Right lobe of liver (tissue), 6 donors: Measurements from ENCODE around the gene CYFIP1. TPM values are rescaled to one million over a fixed set of nuclear protein-coding genes. Genes with fewer than 3 reads are reported as not detected.

Source experiments
- ATAC-seq, 4 donors: fragments of 200-7000 bp; cut with Tn5 transposase; one replicate each; pipeline ENCODE4 v1.9.1; 2020; ENCODE audit warnings: mild to moderate bottlenecking in 4 of 4, moderate library complexity in 4 of 4
- DNase-seq, 3 donors: peaks; one replicate each; pipeline ENCODE4 v3.0.0-alpha.2; 2020
- H3K27ac ChIP-seq, 3 donors: fragments of 200-600 bp; one replicate each; pipeline ENCODE4 v1.8.0; 2022
- H3K27me3 ChIP-seq, 2 donors: fragments of 200-600 bp; one replicate each; pipeline ENCODE4 v1.8.0; 2022
- H3K36me3 ChIP-seq, 4 donors: fragments of 200-600 bp; sonication (generic) in 1 of 4; one replicate each; pipeline versions ENCODE4 v1.5.1 to v1.8.0; 2017 to 2022; ENCODE audit warnings: control low read depth in 1 of 4
- H3K4me1 ChIP-seq, 4 donors: fragments of 200-600 bp; sonication (generic) in 1 of 4; one replicate each; pipeline versions ENCODE4 v1.5.1 to v1.8.0; 2017 to 2022; ENCODE audit warnings: control low read depth in 1 of 4
- H3K4me3 ChIP-seq, 3 donors: fragments of 200-600 bp; one replicate each; pipeline ENCODE4 v1.8.0; 2022
- H3K9me3 ChIP-seq, 4 donors: fragments of 200-600 bp; sonication (generic) in 1 of 4; one replicate each; pipeline versions ENCODE4 v1.5.1 to v1.8.0; 2017 to 2022; ENCODE audit warnings: control low read depth in 1 of 4
- POLR2A ChIP-seq: fragments of 450-650 bp; IDR thresholded peaks from one replicate; pipeline ENCODE4 v1.6.1; 2017; ENCODE audit warnings: antibody characterized with exemption, mild to moderate bottlenecking
- WGBS: methylation state at CpG from one replicate; pipeline ENCODE4 v1.1.6; 2018; ENCODE audit warnings: low coverage, low lambda C conversion rate; ENCODE audit not compliant: insufficient coverage; ENCODE audit errors: missing lambda C conversion rate; 5-methylcytosine and 5-hydroxymethylcytosine counted together
- intact Hi-C, 2 donors: fragments of 100-400 bp; cut with DNase I; formaldehyde crosslinking; loops; one replicate each; pipeline versions ENCODE4 v1.11.2 to v1.14.1; 2022
- total RNA-seq, 6 experiments: library from RNA; depleted of rRNA in 2 of 6; stranded (reverse); fragments of >200 nt in 2 of 6; fragmentation: NEBNext Ultra II Directional in 3 of 6; extraction: Animal tissue kit (Norgen Biotek cat#: 25700) in 3 of 6; gene quantifications; one replicate each; pipeline versions ENCODE4 v1.1.0 to v1.2.4, GENCODE V29; 2016 to 2023
- TF ChIP-seq, protein P1 (sequence below), 4 donors: fragments of 200-600 bp in 3 of 4; fragments of 450-650 bp in 1 of 4; IDR thresholded peaks; one replicate each; pipeline versions ENCODE4 v1.5.1 to v1.8.0; 2016 to 2022; ENCODE audit warnings: antibody characterized with exemption in 4 of 4, mild to moderate bottlenecking in 2 of 4
- donor health status: DM: no; HTN: yes; CAD: no.
- donor health status: DM: no; HTN: no; CAD: no.
- donor health status: DM: no; HTN: no; CAD: no.
- donor health status: DM: no; HTN: yes; CAD: no.
- donor health status: DM: no; HTN: yes; CAD: no.

The CYFIP1 gene
- total RNA-seq, 6 experiments from 2014 or later, result 44.3 to 73.2 (median 50.7) TPM

DNA sequence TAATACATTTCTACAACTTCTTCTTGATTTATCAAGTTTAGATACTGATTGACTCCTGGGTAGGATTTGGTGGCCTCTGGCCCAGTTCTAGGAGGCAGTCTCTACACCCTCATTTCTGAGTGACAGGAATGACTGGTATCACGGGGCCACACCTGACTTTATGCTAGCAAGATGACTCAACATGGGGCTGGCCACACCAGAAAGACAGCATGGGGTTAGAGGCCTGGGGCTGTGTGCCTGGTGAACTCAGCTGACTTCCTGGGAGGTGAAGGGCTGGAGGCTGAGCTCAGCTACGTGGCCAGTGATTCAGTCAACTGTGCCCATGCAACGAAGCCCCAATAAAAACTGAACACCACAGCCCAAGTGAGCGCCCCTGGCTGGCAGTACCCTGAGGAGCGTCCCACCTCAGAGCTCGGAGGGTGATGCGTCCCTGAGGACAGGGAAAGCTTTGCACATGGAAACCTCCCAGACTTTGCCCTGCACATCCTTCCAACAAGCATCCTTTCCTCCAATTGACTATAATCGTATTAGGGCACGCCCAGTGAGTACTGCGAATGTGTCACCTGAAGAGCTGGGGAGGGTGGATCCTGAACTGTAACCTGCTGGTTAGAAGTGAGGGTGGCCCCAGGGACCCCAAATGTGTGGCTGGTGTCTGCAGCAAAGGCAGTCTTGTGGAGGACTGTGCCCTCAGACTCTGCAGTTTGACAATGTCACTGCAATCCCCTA, 84.5 kb downstream of the CYFIP1 start:
- ATAC-seq, result peak in 1 of 4 donors; percentile 47
- WGBS, result 92% methylated on average over 7 of the region's 10 CpGs
- H3K27ac ChIP-seq, result no peak overlapping the region
- H3K36me3 ChIP-seq, result peaks cover 0 to 34% (median 9%) of the 10 kb centered on the region in 4 donors
- no peak overlapping the region for H3K4me3 ChIP-seq
- TF ChIP-seq POLR2A, result no peak
- TF ChIP-seq, protein P1, sequence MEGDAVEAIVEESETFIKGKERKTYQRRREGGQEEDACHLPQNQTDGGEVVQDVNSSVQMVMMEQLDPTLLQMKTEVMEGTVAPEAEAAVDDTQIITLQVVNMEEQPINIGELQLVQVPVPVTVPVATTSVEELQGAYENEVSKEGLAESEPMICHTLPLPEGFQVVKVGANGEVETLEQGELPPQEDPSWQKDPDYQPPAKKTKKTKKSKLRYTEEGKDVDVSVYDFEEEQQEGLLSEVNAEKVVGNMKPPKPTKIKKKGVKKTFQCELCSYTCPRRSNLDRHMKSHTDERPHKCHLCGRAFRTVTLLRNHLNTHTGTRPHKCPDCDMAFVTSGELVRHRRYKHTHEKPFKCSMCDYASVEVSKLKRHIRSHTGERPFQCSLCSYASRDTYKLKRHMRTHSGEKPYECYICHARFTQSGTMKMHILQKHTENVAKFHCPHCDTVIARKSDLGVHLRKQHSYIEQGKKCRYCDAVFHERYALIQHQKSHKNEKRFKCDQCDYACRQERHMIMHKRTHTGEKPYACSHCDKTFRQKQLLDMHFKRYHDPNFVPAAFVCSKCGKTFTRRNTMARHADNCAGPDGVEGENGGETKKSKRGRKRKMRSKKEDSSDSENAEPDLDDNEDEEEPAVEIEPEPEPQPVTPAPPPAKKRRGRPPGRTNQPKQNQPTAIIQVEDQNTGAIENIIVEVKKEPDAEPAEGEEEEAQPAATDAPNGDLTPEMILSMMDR (IDR thresholded peaks at IDR 0.05), result no peak
- no peaks in the 10 kb centered on the region for H3K9me3 ChIP-seq
- H3K4me1 ChIP-seq, result no peaks in the 10 kb centered on the region
- no peaks in the 10 kb centered on the region for H3K27me3 ChIP-seq
- DNase-seq, result no peak
- intact Hi-C loops, result no loop called here

DNA sequence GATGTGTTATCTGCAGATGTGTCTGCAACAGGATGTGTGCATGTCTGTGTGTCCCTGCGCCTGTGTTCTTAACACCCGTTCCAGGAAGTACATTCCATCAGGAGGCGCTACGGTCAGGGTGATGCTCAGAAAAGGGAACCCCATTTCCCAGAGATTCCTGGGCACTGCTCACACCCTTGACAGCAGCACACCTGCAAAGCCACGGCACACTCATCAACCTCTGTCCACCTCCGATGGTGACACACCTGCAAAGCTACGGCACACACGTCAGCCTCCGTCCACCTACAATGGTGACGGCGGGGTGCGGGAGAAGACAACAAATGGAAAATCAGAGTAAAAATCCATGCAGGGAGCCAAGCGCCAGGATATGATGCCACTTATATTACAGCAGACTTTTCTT, 86.3 kb downstream of the CYFIP1 start:
- Histone ChIP-seq H3K36me3 (peaks cover 0 to 24% (median 9%) of the 10 kb centered on the region in 4 donors), H3K27me3 (no peaks in the 10 kb centered on the region), H3K27ac (no peak overlapping the region), H3K4me3 (no peak overlapping the region), H3K9me3 (no peaks in the 10 kb centered on the region), H3K4me1 (no peaks in the 10 kb centered on the region)
- ATAC-seq (no peak), DNase-seq (no peak)
- intact Hi-C loops, result no loop called here
- no peak for TF ChIP-seq POLR2A
- TF ChIP-seq, protein P1 (IDR thresholded peaks at IDR 0.05), result no peak
- WGBS, result 93% methylated on average over 13 of the region's 13 CpGs

DNA sequence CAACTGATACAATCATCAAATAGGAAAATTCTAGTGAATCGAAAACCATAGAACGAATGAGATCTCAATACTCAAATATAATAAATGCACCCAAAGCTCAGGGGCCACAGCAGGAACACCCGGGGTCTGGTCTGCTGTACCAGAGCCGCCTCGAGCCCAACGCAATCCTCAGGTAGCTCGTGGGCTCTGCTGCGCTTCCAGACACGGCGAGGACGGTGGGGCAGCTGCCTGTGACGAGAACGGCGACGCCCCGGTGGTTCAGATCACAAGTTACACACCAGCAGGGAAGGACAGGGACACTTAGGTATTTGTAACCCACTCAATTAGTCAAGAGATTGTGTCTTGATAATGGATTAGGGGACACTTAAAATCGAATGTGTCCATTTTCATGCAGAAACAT, 87.1 kb downstream of the CYFIP1 start:
- no peak for DNase-seq

DNA sequence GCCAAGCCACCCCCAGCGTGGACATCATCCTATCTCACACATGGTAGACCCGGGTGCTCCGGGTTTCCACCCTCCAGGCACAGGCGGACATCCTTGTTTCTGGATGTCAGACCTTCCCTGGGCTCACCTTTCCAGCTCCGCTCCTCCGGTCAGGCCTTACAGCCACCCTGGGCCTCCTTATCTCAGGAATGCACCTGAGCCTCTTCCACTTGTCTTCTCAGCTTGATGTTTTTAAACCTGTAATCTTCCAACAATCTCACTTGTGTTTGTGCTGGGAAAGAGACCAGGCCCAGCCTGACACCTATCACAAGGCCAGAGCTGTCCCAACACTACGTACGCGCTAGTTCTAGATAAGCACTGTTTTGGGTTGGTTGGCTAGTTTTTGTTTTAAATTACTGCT, 87.8 kb downstream of the CYFIP1 start:
- Histone ChIP-seq H3K9me3 (no peaks in the 10 kb centered on the region), H3K27ac (no peak overlapping the region), H3K4me1 (no peaks in the 10 kb centered on the region), H3K4me3 (no peak overlapping the region), H3K27me3 (no peaks in the 10 kb centered on the region), H3K36me3 (peaks cover 0 to 32% (median 10%) of the 10 kb centered on the region in 4 donors)
- ATAC-seq (no peak), DNase-seq (no peak)
- WGBS, result 84% methylated on average over 9 of the region's 9 CpGs
- TF ChIP-seq, protein P1 (IDR thresholded peaks at IDR 0.05), result no peak
- no peak for TF ChIP-seq POLR2A
- intact Hi-C loops, result no loop called here

More for the DNA sequence above, 87.1 kb downstream of the CYFIP1 start:
- 90% methylated on average over 16 of the region's 17 CpGs for WGBS
- no peak overlapping the region for H3K4me3 ChIP-seq
- intact Hi-C loops, result no loop called here
- H3K4me1 ChIP-seq, result no peaks in the 10 kb centered on the region
- no peak for ATAC-seq
- TF ChIP-seq, protein P1 (IDR thresholded peaks at IDR 0.05), result no peak
- TF ChIP-seq POLR2A, result no peak
- no peaks in the 10 kb centered on the region for H3K27me3 ChIP-seq
- H3K27ac ChIP-seq, result no peak overlapping the region
- H3K9me3 ChIP-seq, result no peaks in the 10 kb centered on the region
- H3K36me3 ChIP-seq, result peaks cover 0 to 25% (median 9%) of the 10 kb centered on the region in 4 donors
